Hypothalamus (tissue), 51 donors: ENCODE results near the gene TUBA3D.
"Not testable (repeated sequence)": the region's sequence is repeated elsewhere in the genome, so short reads cannot be mapped to it uniquely, and the experiment has no call there.

Experiments used
- DNase-seq, 51 donors: peaks; one replicate each; lab custom pipeline; 2025; lab: John Stamatoyannopoulos, UW

TUBA3D gene

DNA sequence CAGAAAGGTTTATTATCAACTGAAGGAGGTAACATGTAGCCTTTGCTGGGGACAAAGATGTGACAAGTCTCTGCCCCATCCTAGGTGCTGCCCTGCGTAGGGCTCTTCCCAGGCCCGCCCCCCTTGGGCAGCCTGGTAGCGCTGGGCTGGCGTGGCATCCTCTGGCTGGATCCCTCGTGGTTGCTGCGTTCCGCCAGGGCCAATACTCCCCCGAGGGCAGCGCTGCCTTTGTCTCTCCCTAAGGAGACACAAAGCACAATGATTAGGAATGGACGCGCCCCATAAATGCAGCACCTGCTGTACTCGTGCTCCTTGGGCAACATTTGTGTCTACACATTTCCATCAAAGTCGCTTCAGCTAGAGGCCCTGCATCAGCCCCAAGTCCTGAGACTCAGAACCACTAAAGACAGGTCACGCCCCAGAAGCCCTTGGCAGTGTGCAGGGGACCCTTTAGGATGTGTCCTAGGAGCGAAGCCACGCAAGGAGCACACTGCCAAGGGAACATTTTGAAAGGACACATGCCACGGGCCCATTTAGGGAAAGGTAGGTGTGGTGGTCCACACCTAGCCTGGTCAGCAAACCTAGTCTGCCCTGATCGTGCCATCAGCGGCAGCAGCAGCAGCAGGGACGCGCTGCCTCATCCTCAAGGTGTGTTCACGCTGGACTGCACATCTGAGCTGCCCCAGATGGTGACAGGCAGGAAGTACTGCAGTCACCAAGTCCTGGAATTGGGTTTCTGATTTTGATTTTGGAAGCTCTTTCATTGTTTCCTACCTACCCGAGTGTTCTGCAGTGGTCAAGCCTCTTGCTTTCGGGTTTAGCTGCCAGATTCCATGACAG lies 8.3 kb downstream of the TUBA3D start:
- not testable (repeated sequence) for DNase-seq

DNA sequence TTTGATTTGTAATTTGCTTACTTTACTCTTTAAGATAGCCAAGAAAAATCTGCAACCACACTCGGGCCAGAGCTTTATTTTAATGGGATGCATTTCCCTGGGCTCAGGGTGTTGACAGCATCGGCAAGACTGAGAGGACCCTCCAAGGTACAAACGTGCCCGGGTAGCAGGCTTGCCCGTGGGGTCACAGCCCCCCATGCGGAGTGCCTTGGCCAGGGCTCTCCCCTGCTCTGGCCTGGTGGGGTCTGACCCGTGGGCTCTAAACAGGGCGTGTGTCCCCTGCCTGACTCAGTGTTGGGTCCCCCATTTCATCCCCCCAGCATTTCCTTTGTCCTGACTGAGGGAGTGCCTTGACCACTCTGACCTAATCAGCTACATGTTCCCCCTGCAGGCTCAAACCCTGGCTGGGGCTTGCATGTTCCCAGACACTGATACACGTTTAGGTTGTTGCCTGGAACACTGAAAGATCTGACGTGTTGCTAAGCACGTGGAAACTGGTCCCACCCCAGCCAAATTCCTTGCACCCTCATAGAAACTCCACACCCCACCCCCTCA lies 9.1 kb downstream of the TUBA3D start:
- DNase-seq = not testable (repeated sequence)

DNA sequence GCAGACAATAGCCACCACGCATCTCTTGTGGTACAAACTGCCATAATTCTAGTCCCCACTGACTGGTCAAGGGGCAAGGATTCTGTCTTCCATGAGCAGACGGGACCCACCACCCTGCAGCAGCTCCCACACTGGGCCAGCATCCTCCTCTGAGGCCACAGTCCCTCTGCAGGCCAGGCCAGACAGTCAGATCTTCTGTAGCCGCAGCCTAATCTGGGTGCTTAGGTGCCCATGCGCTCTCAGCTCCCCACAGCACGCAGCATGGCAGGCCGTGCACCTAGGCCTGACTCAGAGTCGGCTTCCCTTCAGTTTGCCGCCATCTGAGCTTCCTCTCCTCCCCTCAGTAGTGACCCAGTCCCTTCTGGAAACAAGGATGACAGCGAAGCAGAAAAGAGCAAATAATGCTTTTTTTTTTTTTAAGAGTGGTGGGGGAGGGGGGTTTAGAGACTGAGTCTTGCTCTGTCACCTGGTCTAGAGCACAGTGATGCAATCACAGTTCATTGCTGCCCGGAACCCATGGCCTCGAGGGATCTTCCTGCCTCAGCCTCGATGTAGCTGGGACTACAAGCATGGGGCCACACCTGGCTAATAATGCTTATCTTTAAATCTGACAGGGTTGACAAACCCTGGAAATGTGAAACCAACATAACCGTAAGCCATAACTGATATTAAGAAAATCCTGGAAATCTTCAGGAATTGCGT lies 10.4 kb downstream of the TUBA3D start:
- DNase-seq = not testable (repeated sequence)

DNA sequence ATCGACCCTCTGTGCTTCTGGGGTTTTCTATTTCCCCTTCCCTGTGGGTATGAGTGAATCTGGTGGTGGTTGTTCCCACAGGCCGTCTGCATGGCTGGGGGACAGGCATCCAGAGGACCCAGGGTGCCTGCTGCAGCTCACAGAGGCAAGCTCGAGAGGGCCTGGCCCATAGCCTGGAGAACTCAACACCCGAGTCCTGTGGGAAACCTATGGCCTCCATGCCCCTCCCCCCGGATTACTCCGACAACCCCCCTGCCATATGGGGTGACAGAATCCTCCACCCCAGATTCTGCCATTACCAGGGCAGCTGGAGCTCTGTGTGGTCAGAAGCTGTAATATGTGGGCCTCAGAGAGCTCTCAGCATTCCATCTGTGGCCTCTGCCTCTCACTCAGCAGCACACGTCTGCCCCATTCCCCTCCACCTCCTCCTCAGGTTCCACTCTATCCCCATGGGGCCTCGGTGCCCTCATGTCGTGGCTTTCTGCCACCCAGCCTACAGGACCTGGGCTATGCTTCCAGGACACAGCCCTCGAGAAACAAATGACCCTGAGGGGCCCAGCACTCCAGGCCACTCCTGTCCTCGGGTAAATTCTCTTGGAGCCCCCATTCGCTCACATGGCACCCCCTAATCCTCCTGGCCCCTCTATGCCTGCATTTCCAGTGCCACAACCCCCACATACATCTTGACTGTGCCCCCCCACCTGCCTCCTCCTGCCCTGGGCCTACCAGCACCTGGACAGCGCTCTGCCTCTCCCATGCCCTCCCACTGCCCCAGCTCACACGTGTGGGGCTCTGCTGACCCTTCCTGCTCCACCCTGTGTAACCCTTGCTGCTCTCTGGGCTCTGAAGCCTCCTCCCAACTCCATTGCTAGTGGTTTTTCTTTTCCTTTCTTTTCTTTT lies 12.6 kb downstream of the TUBA3D start:
- no peak for DNase-seq

DNA sequence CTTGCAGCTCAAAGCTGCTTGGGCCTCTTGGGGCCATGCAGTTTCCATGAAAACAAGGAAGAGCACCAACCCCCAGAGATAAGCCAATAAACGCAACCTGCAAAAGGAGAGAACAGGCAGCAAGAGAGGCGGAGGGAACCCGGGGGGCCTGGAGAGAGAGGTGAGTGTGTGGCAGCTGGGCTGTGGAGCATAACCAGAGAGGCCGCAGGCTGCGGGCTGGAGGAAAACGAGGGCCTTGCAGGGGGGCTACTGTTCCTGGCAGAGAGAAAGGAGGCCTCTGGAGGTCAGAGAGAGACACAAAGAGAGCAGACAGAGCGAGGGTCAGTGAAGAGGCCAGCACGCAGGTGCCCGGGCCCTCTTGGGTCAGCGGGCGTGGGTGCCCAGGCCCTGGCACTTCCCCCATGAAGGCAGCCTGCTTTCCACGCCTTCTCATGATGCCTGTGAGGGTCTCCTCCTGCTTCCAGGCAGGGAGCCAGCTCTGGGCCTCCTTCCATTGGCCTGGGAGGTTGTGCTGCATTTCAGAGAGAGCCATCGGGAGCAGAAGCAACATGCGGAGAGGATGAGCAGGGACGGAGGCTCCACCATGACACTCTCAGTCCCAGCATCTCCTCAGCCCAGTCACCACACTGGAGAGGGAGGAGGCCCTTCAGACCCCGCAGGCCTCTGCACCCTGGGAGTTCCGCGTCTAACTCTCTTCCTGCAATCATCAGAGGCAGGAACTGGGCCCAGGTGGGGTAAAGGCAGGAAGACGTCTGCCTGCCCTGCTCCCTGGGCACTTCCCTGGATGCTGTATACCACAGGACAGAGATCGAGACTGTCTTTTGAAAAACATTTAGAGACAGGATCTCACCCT lies 14.9 kb downstream of the TUBA3D start:
- peak in 18 of 51 donors; percentile 3 to 36 (median 14) for DNase-seq

DNA sequence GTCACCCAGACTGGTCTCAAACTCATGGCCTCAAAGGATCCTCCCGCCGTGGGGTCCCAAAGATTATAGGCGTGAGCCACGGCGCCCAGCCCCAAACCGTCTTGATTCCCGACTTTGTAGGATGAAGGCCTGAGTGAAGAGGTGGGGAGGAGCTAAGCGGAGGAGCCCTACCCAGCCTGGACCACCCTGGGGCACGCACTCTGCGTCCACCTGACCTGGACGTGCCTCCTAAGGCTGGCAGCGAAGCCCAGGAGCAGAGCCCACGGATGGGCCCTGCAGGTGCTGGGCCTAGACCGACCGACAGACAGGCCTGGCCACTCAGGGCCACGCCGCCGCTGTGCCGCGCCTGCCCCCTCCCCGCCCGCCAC lies 15.5 kb downstream of the TUBA3D start:
- DNase-seq = peak in 2 of 51 donors; percentile 2 to 11

DNA sequence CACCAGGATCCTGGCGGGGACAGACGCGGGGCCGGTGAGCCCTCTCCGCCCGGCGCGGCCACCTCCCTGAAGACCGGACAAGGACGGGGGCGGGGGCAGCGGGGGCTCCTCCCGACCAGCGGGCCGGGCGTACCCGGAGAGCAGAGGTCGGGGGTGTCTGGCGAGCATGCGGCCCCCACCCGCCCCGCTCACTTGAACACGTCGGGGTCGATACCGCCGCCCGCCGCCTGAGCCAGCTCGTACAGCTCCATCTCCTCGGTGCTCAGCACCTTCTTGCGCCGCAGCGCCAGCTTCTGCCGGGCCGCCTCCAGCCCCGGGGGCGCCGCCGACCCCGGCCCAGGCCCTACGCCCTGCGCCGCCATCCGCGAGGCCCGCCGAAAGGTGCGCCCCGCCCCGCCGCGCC lies 16.1 kb downstream of the TUBA3D start, which contains the start of gene MZT2A:
MZT2A (minus strand) TSS at position 383 of the 403 bp plus-strand sequence; CDS start at position 362, 21 bp downstream.
- DNase-seq = peak in 3 of 51 donors; percentile 42 to 46 (median 46)

DNA sequence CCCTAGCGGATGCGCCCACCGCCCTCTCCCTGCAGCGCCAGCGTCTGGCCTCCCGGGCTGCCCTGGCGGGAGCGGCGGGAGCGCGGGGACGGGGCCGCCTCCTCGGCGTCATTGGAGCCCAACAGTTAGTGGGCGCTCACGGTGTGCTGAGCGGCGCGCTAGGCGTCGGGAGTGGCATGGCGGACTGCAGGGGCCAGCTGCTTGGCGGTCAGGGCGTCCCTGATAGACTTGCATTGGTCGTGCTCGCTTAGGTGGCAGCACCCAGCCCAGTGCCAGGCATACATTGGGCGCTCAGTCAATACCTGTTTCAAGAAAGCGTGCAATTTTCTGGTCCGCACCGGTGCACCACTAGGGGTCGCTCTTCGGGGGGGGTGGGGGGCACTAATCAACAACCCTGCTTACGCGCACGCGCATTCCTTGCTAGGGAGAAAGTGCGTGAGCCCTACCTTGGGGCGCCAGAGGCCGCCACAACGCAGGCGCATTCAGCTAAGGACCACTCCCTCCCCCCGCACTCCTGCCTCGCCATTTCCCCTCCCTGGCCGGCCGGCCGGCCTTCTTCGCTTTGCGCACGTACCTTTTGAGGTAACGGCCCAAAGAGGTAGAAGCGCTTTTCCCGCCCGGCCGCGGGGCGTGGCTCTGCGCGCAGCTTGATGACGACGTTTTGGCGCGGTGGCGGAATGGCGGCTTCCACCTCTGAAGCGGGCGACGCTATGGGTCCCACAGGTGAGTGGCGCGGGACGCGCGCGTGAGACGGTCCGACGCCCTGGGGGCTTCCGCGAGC lies 16.7 kb downstream of the TUBA3D start:
- peak; percentile 47 to 97 (median 81) for DNase-seq

DNA sequence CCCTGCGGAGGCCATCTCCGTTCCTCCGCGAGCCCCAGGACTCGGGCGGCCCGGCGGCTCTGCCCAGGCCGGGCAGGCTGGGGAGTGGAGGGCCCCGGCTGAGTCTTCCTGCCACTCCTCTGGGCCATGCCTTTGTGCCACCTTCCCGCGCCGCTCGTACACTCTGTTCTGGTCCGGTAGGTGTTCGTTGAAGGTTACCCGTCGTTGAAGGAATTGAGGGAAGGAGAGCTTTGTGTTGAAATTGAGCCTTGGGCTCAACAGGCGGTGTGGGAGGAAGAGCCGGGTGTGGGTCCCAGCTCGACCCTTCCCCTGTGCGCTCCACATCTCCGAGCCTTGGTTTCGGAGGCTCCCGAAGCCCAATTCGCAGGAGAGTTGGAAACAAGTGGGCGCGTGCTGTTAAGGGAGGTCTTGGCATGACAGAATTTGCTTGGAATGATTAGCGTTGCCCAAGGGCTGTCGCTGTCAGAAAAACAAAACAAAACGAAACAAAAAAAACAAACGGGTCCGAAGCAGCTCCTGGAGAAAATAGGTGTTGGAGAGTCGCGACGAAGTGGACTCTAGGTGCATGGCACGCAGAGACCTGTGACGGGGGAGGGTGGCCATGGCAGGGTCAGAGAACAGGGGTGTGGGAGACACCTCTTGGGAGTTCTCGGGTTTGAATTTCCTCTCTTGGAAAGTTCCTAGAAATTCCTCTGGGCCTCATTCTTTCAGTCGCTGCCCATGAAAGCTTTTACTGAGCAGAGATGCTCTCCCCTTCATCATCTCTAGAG lies 17.5 kb downstream of the TUBA3D start:
- DNase-seq = peak in 5 of 51 donors; percentile 24 to 53 (median 48)

DNA sequence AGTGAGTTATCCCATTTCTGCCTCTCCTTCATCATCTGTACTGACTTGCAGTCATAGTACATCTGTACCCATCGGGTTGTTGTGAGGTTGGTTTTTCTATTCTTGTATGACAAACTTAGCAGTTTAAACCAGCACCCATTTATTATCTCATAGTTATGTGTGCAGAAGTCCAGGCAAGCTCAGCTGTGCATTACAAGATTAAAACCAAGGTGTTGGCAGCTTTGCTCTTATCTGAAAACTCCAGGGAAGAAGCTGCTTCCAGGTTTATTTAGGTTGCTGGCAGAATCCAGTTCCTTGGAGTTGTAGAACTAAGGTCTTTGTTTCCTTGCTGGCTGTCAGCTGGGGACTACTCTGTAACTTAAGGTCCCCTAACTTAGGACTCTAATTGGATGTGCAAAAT lies 19.6 kb downstream of the TUBA3D start:
- not testable (repeated sequence) for DNase-seq

DNA sequence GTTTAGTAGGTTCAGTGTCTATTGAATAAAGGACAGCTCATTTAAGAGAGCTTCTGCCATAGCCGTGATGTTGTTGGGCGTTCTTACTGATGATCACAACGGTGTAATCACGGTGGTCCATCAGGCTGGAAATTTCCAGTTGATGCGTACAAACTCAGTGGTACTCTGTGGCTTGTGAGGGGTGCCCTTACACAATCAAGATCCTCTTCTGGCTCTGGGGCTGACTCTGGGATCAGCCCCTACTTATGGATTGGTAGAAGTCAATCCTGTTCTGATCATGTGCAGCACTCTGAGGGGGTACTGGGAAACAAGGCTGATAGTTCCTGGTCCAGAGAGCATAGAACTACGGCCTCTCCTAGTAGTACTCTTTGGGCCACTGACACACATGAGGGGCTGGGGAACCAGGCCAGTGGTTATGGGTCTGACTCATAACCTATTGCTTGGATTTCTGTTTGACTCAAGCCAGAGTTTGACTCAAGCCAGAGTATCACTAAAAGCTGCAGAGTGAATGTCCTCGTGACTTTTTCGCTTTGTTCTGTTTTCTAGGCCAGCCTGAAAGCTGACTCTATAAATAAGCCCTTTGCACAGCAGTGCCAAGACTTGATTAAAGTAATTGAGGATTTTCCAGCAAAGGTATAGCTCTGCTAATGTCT lies 22.5 kb downstream of the TUBA3D start:
- peak in 5 of 51 donors; percentile 7 to 34 (median 17) for DNase-seq

DNA sequence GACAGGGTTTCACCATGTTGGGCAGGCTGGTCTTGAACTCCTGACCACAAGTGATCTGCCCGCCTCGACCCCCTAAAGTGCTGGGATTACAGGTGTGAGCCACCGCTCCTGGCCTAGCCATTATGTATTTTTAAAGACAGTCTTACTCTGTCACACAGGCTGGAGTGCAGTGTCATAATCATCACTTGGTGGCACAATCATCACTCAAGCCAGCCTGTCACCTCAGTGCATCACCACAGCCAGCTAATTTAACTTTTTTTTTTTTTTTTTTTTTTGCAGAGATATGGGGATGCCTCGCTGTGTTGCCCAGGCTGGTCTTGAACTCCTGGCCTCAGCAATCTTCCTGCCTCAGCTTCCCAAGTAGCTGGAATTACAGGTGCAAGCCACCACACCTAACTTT lies 27.7 kb downstream of the TUBA3D start:
- DNase-seq = not testable (repeated sequence)

DNA sequence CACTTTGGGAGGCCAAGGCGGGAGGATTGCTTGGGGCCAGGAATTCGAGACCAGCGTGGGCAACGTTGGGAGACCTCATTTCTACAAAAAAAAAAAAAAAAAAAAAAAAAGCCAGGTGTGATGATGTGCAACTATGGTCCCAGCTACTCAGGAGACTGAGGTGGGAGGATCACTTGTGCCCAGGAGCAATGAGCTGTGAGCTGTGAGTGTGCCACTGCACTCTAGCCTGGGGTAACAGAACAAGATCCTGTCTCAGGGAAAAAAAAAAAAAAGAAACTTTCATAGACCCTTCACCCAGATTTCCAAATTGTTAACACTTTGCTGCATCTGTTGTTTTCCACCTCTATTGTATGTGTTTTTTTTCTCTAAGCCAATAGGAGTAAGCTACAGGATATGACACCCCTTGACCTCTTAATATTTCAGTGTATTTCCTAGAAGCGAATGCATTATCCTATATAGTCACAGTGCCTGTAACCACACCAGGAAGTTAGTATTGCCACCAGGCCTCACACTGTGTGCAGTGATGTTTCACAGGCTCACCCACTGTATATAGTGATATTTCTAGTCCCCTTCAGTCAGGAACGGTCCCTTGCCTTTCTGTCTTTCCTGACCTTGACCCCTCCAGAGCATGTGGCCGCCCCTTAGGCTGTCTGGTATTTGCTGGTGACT lies 28.3 kb downstream of the TUBA3D start:
- DNase-seq = not testable (repeated sequence)

DNA sequence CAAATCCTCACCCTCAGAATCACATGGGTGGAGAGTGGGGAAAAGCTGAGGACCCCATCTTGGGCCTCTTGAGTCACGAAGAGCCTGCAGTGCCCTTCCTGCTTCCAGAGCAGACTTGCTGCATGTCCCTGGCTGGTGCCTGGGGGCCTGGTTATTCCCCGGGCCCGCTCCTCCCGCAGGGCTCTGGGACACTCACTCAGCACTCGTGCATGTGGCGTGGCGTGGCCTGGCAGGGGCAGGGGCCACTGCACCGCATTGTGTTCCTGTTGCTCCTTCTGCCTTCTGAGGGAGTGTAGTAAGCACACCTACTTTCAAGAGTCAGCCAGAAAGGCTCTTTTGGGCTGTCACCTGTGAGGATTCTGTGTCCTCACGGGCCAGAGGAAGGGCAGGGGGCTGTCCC lies 33.7 kb downstream of the TUBA3D start:
- no peak for DNase-seq

DNA sequence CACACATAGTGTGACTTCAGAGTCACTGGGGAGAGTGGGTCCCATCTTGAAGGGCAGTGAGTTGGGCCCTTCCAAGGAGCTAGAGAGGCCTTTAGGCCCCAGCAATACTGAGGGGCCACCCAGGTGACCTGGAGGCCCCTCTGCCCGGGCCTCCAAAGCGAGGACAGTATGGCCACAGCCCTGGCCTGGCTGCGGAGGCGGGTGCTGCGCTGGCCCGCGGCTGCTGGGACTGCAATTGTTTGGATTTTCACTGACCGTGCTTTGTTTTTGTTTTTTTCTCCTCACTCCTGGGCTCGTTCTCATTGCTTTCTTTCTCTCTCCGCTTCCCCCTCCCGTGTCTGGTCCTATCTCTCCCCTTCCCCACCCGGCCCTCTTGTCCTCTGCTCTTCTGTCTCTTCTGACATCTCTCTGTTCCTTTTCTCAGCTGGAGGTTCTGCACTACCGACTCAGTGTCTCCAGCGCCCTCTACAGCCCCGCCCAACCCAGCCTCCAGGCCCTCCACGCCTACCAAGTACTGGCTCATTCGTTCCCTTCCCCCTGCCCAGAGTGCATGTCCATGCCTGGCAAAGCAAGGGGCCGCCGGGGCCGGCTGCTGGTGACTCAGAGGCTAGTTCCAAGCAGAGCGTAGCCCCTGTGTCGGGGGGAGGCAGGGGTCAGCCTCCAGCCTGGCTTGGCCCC lies 35.5 kb downstream of the TUBA3D start:
- peak in 3 of 51 donors; percentile 28 to 78 (median 39) for DNase-seq
